ENCODE data around the gene ERMARD.

DNA sequence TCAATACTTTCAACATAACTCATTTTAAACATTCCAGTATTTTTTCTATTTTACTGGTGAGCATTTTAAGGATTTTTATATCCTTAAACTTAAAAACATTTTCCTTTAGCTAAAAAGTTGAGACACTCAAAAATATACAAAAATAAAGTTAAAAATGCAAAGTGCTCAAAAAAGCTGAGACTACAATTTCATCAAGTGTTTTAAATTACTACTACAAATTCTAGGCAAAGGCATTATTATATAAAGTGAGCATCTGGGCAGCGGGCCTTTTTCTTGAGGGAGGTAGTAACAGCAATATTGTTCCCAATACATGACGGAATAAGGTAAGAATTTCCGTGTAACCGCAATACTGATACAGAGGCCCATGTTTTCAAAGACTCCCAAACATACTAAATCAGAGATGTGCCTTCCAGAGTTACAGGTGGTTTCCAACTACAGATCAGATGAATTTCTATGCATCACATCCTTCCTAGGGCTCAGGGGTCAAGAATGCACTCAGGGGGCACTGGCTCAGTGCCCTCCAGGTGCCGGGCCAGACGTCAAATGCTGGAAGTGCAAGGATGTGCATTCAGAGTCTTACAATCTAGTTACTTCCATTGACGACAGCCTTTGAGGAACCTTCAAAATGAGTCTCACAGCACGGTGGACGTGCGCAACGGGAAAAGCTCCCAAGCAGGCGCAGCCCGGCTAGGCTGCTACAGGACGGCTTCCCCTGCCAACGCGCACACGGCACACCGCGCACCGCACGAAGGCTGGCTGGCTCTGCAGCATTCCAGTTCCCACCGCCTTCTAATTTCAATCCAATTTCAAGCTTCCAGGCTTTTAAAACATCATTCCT lies 28.8 kb upstream of the ERMARD start:
- TF ChIP-seq, protein P1, sequence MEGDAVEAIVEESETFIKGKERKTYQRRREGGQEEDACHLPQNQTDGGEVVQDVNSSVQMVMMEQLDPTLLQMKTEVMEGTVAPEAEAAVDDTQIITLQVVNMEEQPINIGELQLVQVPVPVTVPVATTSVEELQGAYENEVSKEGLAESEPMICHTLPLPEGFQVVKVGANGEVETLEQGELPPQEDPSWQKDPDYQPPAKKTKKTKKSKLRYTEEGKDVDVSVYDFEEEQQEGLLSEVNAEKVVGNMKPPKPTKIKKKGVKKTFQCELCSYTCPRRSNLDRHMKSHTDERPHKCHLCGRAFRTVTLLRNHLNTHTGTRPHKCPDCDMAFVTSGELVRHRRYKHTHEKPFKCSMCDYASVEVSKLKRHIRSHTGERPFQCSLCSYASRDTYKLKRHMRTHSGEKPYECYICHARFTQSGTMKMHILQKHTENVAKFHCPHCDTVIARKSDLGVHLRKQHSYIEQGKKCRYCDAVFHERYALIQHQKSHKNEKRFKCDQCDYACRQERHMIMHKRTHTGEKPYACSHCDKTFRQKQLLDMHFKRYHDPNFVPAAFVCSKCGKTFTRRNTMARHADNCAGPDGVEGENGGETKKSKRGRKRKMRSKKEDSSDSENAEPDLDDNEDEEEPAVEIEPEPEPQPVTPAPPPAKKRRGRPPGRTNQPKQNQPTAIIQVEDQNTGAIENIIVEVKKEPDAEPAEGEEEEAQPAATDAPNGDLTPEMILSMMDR (IDR thresholded peaks at IDR 0.05): no peak
- TF ChIP-seq ZFX (IDR thresholded peaks at IDR 0.05; ENCODE audit: borderline replicate concordance): no peak
